HG02840 (cell line): Measurements from ENCODE around the gene INHBE.

Experiments
- ATAC-seq: cut with Tn5 transposase; IDR thresholded peaks from one replicate; pipeline ENCODE4 v1.9.1; 2021; ENCODE audit warnings: mild to moderate bottlenecking, moderate library complexity, moderate number of reproducible peaks; ENCODE audit not compliant: unreplicated experiment, low FRiP score

INHBE gene

DNA sequence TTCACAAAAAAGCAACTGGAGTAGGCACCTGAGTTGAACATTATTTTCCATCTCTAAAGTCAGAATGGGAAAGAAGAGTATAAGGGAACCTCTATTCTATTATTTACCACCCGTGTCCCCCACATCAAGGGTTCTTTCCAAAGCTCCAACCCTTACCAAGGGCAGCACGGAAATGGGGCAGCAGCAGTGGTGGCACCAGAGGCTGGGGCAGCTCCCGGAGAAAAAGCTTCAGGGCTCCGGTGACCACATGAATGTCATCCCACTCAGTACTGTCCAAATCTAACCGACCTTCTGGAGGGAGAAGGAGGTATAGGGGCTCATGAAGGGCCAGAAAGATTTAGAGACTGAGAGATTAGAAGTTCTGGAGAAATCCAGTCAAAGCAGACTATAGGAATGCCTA lies 18.8 kb downstream of the INHBE start:
- ATAC-seq: no peak

DNA sequence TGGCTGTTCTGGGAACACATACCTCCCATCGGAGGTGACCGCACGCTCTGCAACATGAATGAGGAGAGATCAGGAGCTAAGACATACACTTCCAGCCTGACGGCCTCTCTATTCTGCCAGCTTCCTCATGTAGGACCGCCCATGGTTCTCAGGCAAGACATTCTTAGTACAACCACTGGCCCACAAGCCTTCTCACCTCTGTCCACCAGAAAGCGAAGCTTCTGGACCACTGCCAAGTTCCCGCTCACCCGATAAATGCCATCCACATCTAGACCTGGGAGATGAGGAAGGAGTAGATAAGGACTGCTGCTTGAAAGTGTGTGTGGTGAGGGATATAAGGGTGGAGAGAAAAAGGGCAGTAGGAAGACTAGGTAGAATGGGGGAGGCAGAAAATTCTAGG lies 19.3 kb downstream of the INHBE start:
- ATAC-seq: no peak

DNA sequence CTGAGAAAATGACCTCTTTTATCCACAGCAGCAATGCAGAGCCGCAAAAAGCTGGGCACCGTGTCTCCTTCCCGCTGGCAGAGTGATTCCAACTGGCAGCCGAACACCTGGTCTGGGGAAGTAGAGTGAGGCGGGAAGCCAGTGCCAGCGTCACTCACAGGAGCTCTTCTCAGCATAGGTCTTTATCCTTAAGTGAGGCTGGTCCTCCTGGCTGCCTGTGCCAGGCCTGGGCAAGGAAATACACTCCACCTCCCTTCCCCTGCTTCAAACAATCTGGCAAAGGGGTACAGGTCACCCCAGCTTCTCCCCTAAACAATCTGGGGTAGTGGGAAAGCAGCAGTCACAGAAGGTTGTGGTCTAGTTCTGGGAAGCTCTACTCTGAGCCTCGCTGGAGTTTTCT lies 19.8 kb downstream of the INHBE start:
- no peak for ATAC-seq

DNA sequence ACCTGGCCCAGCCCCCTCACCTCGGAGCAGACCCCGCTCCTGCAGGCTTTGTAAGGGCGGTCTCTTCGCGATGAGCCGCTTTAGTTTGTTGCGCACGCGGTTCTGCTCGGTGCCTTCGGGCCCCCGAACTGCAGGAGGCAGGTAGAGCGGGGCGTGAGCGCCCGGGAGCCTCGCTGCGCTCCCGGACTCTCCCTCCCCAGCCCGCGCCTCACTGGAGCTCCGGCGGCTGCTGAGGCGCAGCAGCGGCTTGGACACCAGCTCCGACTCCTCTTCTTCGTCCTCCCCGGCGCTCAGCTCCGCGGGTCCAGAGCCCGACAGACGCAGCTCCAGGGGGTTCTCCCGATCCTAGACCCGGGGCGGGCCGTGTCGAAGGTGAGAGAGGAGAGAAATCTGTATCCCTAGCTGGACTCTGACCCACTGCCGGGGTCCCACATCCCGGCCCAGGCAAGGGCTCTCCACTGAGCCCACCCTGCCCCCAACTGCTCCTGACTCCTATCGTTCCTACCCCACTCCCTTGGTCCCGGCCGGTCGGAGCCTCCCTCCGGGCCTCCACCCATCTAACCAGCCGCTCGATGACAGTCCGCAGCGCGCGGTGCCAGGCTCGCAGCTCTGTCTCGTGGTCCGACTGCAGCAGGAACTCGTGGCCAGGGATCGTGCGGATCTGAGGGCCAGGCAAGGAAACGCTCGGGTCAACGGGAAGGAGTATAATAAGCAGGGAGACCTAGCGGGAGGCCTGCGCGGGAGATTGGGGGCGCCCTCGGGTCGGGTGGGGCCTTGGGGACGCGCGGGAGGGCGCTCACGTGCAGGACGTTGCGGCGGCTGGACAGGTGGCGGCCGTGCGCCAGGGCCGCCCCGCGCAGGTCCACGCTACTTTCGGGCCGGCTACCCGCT lies 20.4 kb downstream of the INHBE start:
- ATAC-seq: no peak

- ATAC-seq: no peak
These were observed 21.3 kb downstream of the INHBE start for GRCh38 chr12:57476162-57476992.

- ATAC-seq: no peak
These were observed 22.0 kb downstream of the INHBE start for GRCh38 chr12:57476993-57477709.

DNA sequence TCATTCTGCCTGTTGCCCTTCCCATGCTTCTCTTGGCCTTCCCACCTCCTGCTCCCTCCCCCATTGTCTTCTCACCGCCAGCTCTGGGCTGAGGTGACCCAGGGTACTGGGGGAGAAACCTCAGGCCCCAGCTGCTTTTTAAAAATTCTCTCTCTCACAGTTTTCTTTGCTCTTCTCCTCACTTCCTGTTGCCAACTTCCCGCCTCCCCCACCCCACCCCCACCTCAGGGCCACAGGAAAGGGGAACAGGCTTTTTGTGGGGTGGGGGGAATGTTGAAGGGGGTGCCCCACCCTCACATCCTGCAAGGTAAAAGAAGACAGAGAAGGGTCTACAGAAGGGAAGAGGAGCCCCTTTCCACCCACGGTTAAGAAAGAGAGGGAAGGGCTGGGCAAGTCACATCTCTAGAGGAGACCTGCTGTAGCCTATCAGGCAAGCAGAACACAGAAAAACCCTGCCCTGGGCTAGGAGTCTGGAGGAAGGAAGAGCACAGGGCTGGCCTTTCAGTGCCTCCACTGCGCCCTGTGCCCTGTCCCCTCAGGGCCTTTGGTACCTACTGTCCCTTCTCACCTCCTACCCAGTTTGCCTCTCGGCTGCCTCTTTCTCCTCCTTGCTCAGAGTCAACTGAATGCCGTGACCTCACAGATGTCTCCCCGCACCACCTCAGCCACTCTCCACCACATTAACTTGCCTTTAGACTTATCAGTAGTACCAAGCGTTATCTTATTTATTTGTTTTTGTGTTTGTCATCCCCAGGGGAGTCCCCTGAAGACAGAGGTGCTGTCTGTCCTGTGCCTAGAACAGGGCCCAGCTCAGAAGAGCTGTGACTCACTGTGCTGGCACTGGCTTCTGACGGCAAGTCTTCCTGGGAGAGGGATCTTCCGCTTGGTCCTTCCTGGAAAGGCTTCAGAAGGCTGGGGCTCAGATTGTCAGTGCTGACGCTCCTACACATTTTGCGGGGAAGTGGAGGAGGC lies 22.9 kb downstream of the INHBE start:
- no peak for ATAC-seq

- no peak for ATAC-seq
These were observed 23.9 kb downstream of the INHBE start for GRCh38 chr12:57479043-57479375.

DNA sequence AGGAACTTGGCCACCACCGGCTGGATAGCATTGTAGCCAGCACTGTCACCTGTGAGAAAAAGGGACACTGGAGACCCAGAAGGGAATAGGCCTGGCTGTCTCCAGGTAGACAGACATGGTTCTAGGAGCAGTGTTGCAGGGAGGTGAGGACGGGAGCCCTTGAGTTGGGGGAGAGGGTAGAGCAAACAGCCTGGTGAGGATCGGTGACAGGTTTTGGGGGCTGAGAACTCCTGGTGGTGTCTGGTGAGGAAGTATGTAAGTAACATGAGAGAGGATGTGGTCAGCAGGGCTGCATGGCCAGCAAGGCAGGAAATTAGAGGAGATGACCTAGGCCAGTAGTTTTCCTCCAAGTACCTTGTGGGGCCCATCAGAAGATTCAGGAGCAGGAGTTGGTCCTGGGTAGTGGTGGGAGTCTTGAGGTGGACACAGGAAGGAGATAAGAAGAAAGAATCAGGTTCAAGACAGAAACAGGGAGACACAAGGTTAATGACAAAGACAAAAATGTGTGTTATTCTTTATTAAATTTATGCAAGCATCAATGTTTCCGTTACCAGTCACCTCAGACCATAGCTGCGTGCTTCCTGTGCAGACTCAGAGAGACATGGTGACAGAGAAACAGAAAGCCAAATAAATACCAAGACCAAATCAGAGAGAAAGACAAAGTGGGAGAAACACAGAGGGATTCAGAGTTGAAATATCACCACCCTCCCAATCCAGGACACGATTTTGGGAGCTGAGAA lies 24.4 kb downstream of the INHBE start, which contains the start of gene ARHGAP9:
Gene ARHGAP9, minus strand, starts transcription at position 491 of the 740 bp plus-strand sequence. Its CDS starts 460 bp downstream, at position 31.
- ATAC-seq: no peak

DNA sequence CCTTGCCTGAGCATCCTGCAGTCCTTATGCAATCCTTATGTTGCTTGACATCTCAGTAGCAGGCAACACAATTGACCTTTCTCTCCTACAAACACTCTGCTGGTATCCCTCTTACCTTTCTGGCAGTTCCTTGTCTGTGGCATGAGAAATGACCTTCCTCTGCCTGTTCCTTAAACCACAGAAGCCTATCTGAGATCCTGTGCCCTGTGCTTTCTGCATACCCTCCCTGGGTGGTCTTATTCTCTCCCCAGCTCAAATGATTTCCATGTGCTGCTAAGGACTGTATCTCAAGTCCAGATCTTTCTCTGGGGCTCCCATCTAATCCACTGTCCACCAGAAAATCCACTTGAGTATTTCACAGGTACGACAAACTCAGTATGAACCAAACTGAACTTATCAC lies 26.6 kb downstream of the INHBE start:
- no peak for ATAC-seq

DNA sequence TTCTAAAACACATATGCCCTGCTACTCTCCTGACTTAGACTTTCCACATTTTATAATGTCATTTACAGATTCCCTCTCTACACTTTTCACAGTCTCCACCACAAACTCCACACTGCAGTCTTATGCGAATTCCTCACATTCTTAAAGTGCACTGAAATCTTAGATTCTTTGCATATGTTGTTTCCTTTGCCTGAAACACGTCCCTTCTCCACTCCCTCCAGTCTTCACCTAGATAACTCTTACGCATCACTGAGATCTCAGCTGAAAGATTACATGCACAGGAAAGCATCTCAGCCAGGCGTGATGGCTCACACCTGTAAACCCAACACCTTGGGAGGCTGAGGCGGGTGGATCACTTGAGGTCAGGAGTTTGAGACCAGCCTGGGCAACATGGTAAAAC lies 28.4 kb downstream of the INHBE start:
- no peak for ATAC-seq

DNA sequence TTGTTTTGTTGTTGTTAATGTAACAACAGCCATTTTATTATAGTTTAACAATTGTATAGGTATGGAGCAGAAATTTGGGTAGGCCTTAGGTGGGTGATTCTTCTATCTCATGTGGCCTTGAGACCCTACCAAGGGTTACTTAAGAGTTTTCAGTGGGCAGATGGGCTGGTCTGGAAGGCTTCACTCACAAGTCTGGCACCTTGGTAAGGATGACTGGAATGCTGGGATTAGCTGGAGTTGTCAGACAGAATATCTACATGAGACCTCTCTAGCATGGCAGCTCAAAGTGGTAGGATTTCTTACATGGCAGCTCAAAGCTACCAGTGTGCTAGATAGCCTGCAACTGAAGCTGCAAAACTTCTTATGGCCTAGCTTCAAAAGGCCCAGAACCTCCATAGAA lies 30.6 kb downstream of the INHBE start:
- ATAC-seq: no peak

DNA sequence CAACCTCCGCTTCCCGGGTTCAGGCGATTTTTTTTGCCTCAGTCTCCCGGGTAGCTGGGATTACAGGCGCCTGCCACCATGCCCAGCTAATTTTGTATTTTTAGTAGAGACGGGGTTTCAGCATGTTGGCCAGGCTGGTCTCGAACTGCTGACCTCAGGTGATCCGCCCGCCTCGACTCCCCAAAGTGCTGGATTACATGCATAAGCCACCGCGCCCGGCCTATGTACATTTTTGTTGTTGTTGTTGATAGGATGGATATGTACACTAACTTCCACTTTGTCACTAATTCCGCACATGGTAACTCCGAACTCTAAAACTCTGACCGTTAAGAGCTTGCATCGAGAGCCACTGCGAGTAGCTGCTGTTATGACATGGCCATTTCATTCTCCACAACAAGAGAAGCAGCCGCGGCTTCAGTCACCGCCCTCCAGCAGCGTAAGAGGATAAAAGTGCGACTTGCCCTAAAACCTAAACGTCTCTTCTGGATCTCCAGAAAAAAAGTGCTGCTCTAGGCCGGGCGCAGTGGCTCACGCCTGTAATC lies 32.0 kb downstream of the INHBE start:
- no peak for ATAC-seq

DNA sequence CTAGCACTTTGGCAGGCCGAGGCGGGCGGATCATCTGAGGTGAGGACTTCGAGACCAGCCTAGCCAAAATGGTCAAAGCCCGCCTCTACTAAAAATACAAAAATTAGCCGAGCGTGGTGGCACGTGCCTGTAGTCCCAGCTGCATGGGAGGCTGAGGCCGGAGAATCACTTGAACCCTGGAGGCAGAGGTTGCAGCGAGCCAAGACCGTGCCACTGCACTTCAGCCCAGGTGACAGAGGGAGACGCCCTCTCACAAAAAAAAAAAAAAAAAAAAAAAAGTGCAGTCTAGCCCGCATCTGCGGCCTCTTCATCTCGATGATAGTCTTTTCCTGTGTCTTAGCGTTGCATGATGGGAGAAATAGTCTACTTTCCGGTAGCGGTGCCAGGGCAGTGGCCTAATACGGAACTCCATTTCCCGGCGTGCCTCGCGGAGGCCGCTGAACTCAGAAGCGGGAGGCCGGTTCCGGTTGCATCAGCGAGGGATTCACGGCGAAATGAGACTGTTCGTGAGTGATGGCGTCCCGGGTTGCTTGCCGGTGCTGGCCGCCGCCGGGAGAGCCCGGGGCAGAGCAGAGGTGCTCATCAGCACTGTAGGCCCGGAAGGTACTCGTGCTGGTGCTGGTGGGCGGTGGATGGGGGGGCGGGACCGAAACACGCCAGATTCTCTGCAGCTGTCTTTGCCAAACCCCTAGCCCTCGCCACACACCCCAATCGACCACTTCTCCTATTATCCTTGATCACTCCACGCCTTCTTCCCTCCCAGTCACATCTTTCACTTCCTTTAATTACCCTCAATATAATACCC lies 32.7 kb downstream of the INHBE start, which contains the start of gene MARS1:
Gene MARS1, plus strand, starts transcription at position 472 of the 805 bp plus-strand sequence. Its CDS starts 23 bp downstream, at position 495.
- peak; percentile 97 for ATAC-seq

DNA sequence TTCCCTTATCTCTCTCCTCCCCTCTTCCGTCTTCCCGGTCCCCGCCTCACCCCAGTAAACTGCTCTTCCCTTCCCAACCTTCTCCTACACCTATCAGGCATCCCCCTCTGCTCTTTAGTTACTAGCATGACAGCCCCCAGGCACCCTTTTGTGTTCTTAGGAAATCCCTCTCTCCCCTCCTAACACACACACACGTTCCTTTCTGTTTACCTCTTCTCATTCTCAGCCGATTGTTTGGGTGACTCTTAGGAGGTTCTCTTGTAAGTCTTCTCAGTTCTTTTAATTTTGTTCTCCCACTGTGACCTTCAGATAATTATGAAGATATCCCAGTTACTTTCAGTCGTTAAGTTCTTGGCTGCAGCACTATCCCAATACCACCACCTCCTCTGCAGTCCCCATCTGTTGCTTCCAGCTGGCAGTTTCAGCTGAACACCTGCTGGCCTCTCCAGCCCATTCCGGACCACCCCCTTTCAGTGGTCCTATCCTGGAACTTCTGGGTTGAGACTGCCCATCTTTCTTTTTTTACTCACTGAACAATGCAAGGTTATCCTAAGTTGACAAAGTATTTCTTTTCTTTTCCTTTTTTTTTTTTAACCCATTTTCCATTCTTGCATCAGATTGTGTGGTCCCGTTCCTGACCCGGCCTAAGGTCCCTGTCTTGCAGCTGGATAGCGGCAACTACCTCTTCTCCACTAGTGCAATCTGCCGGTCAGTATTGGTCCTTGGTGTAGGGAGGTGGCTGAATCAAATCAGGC lies 33.5 kb downstream of the INHBE start:
- ATAC-seq: no peak

DNA sequence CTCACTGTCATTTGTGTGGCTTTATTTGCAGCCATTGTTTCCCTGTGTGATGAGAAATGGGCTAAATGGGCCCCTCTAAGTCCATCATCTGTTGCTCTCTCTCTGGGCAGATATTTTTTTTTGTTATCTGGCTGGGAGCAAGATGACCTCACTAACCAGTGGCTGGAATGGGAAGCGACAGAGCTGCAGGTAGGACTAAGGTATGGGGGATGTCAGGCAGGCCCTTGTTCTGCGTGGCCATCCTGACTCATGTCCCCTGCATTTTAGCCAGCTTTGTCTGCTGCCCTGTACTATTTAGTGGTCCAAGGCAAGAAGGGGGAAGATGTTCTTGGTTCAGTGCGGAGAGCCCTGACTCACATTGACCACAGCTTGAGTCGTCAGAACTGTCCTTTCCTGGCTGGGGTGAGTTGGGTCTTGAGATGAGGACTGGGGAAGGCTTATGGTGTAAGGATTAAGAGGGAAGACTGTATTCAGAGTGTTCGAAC lies 34.1 kb downstream of the INHBE start:
- no peak for ATAC-seq

DNA sequence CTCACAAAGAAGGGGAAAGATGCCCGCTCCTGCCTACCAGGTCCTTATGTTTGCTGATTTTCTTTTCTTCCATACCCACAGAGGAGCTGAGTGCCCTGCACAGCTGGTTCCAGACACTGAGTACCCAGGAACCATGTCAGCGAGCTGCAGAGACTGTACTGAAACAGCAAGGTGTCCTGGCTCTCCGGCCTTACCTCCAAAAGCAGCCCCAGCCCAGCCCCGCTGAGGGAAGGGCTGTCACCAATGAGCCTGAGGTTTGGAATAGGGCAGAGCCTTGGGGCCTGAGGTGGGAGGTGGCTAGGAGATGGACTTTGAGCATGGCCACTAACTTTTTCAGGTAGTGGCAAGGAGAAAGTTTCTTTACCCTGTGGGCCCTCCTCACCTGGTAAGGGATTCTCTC lies 35.0 kb downstream of the INHBE start:
- ATAC-seq: no peak
